ENCODE data around the gene SCN11A. TPM values are rescaled to one million over a fixed set of nuclear protein-coding genes. Genes with fewer than 3 reads are reported as not detected.

Gene SCN11A
- total RNA-seq, 1 experiment from 2014 or later, result not detected

- intact Hi-C loops (cut with micrococcal nuclease; ENCODE audit: unreplicated experiment), result no loop called here
- ChIA-PET CTCF (no interaction called here), POLR2A (ENCODE audit: low non-redundant PET) (no interaction called here)
- no peak for DNase-seq (ENCODE audit: low spot score)
- no TSS peak for BruUV-seq (replicated peaks)
- Histone ChIP-seq H3K4me1 (ENCODE audit: insufficient read depth, low read length, poor library complexity, severe bottlenecking) (no peaks in the 10 kb centered on the region), H3K9me3 (ENCODE audit: low read depth, low read length, poor library complexity, severe bottlenecking) (no peaks in the 10 kb centered on the region), H3K4me3 (ENCODE audit: low read depth, low read length, poor library complexity, severe bottlenecking) (no peak overlapping the region), H3K36me3 (ENCODE audit: insufficient read depth, low read length, poor library complexity, severe bottlenecking) (no peaks in the 10 kb centered on the region), H3K27ac (ENCODE audit: low read depth, low read length, poor library complexity, severe bottlenecking) (no peak overlapping the region), H3K27me3 (replicated peaks; ENCODE audit: insufficient read depth, low read depth, low read length, poor library complexity) (no peaks in the 10 kb centered on the region)
- no peak for TF ChIP-seq EZH2 (IDR thresholded peaks at IDR 0.05; ENCODE audit: borderline replicate concordance, low read depth, low read length, poor library complexity, severe bottlenecking)
- no peak for TF ChIP-seq CTCF (conservative IDR thresholded peaks at IDR 0.05; ENCODE audit: low read depth, low read length)
Measured at GRCh38 chr3:39080026-39080425, 28.3 kb upstream of the SCN11A start.

GRCh38 chr3:39079530-39079929, 27.8 kb upstream of the SCN11A start:
- no TSS peak for BruUV-seq (replicated peaks)
- H3K27me3 ChIP-seq (replicated peaks; ENCODE audit: insufficient read depth, low read depth, low read length, poor library complexity), result no peaks in the 10 kb centered on the region
- H3K4me3 ChIP-seq (ENCODE audit: low read depth, low read length, poor library complexity, severe bottlenecking), result no peak overlapping the region
- DNase-seq (ENCODE audit: low spot score), result no peak
- H3K27ac ChIP-seq (ENCODE audit: low read depth, low read length, poor library complexity, severe bottlenecking), result no peak overlapping the region
- no peaks in the 10 kb centered on the region for H3K4me1 ChIP-seq (ENCODE audit: insufficient read depth, low read length, poor library complexity, severe bottlenecking)
- intact Hi-C loops (cut with micrococcal nuclease; ENCODE audit: unreplicated experiment), result no loop called here
- TF ChIP-seq EZH2 (IDR thresholded peaks at IDR 0.05; ENCODE audit: borderline replicate concordance, low read depth, low read length, poor library complexity, severe bottlenecking), result no peak
- no peak for TF ChIP-seq CTCF (conservative IDR thresholded peaks at IDR 0.05; ENCODE audit: low read depth, low read length)
- H3K36me3 ChIP-seq (ENCODE audit: insufficient read depth, low read length, poor library complexity, severe bottlenecking), result no peaks in the 10 kb centered on the region
- POLR2A ChIA-PET (ENCODE audit: low non-redundant PET), result no interaction called here
- CTCF ChIA-PET, result no interaction called here
- no peaks in the 10 kb centered on the region for H3K9me3 ChIP-seq (ENCODE audit: low read depth, low read length, poor library complexity, severe bottlenecking)

GRCh38 chr3:39075910-39076309, 24.2 kb upstream of the SCN11A start:
- CTCF ChIA-PET, result no interaction called here
- no TSS peak for BruUV-seq (replicated peaks)
- intact Hi-C loops (cut with micrococcal nuclease; ENCODE audit: unreplicated experiment), result no loop called here
- TF ChIP-seq CTCF (conservative IDR thresholded peaks at IDR 0.05; ENCODE audit: low read depth, low read length) (no peak), EZH2 (IDR thresholded peaks at IDR 0.05; ENCODE audit: borderline replicate concordance, low read depth, low read length, poor library complexity, severe bottlenecking) (no peak)
- H3K27me3 ChIP-seq (replicated peaks; ENCODE audit: insufficient read depth, low read depth, low read length, poor library complexity), result no peaks in the 10 kb centered on the region
- H3K9me3 ChIP-seq (ENCODE audit: low read depth, low read length, poor library complexity, severe bottlenecking), result no peaks in the 10 kb centered on the region
- no peak for DNase-seq (ENCODE audit: low spot score)
- no peak overlapping the region for H3K4me3 ChIP-seq (ENCODE audit: low read depth, low read length, poor library complexity, severe bottlenecking)
- H3K4me1 ChIP-seq (ENCODE audit: insufficient read depth, low read length, poor library complexity, severe bottlenecking), result no peaks in the 10 kb centered on the region
- H3K27ac ChIP-seq (ENCODE audit: low read depth, low read length, poor library complexity, severe bottlenecking), result no peak overlapping the region
- POLR2A ChIA-PET (ENCODE audit: low non-redundant PET), result no interaction called here
- no peaks in the 10 kb centered on the region for H3K36me3 ChIP-seq (ENCODE audit: insufficient read depth, low read length, poor library complexity, severe bottlenecking)

All from A673 (cell line).